Testis (tissue), 2 donors: ENCODE data around the gene ETFBKMT.

Experiments used
- POLR2A ChIP-seq: fragments of 450-650 bp; IDR thresholded peaks from one replicate; pipeline ENCODE4 v1.6.1; 2017; ENCODE audit warnings: antibody characterized with exemption, mild to moderate bottlenecking, moderate library complexity
- TF ChIP-seq, protein P1 (sequence below), 3 experiments: fragments of 450-650 bp in 2 of 3; fragments of 200-600 bp in 1 of 3; sonication (generic) in 1 of 3; IDR thresholded peaks; one replicate each; pipeline ENCODE4 v1.5.1; 2016 to 2019; ENCODE audit warnings: antibody characterized with exemption in 3 of 3, mild to moderate bottlenecking in 2 of 3, moderate library complexity in 1 of 3

DNA sequence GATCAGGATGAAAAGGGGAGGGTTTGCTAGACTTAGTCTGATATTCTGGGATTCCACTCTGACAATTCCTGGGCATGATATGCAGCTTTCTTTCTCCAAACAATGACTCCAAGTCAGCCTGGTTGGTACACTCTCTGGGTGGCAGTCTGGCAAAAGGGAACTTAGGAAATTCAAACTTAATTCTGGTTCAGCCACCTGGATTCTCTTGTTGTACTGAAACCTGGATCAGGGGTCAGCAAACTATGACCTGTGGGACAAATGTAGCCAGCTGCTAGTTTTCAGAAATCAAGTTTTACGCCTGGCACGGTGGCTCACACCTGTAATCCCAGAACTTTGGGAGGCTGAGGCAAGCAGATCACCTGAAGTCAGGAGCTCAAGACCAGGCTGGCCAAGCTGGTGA, 63.1 kb downstream of the ETFBKMT start:
- TF ChIP-seq, protein P1, sequence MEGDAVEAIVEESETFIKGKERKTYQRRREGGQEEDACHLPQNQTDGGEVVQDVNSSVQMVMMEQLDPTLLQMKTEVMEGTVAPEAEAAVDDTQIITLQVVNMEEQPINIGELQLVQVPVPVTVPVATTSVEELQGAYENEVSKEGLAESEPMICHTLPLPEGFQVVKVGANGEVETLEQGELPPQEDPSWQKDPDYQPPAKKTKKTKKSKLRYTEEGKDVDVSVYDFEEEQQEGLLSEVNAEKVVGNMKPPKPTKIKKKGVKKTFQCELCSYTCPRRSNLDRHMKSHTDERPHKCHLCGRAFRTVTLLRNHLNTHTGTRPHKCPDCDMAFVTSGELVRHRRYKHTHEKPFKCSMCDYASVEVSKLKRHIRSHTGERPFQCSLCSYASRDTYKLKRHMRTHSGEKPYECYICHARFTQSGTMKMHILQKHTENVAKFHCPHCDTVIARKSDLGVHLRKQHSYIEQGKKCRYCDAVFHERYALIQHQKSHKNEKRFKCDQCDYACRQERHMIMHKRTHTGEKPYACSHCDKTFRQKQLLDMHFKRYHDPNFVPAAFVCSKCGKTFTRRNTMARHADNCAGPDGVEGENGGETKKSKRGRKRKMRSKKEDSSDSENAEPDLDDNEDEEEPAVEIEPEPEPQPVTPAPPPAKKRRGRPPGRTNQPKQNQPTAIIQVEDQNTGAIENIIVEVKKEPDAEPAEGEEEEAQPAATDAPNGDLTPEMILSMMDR (IDR thresholded peaks at IDR 0.05), result no peak
- TF ChIP-seq POLR2A, result no peak
